Measurements from ENCODE around the gene KLRC4. TPM values are rescaled to one million over a fixed set of nuclear protein-coding genes. Genes with fewer than 3 reads are reported as not detected.
"Not testable (repeated sequence)": the region's sequence is repeated elsewhere in the genome, so short reads cannot be mapped to it uniquely, and the experiment has no call there.

The KLRC4 gene
- total and polyA plus RNA-seq, 2 of the 4 experiments (the other 2 are of a cell fraction), result not detected

DNA sequence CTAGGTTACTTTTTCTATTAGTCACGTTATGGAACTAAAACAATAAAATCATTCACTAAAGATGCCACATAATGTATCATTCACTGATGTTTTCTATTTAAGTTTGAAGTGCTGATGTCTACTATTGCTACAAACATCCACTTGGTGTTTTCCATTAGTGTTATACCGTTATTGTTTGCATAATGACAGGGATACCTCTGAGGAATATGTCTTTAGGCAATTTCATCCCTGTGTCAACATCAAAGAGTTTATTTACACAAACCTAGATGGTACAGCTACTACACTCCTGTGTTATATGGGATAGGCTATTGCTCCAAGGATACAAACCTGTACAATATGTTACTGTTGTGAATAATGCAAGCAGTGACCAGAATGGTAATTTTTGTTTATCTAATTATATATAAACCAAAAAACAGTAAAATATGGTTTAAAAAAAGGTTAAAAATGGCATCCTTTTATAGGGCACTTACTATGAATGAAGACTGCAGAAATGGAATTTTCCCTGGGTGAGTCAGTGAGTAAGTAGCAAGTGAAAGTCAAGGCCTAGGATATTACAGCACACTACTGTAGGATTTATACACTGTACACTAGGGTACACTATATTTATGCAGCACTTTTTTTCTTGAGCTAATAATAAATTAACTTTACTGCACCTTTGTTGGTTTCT lies 30.2 kb upstream of the KLRC4 start:
- H3K79me1 ChIP-seq (ENCODE audit: low read depth in 1 of 2, low read length in 2 of 2); CTCF ChIA-PET; dilution Hi-C loops (cut with HindIII; ENCODE audit: low sequenced_read_pairs, unreplicated experiment); H2AK9ac ChIP-seq (replicated peaks; ENCODE audit: low read depth, low read length, poor library complexity); H3K56ac ChIP-seq (ENCODE audit: extremely low read depth, insufficient read depth, low read length); H3K27ac ChIP-seq (ENCODE audit: insufficient read depth, low read length); H3K4me3 ChIP-seq (ENCODE audit: insufficient read depth, low read depth, low read length); H3K9ac ChIP-seq (ENCODE audit: low read depth, low read length); H3K9me3 ChIP-seq (ENCODE audit: control insufficient read depth, insufficient read depth, low read length); H3K18ac ChIP-seq (ENCODE audit: low read depth, low read length); H3K9me1 ChIP-seq (ENCODE audit: insufficient read depth, low read length); H2BK5ac ChIP-seq (ENCODE audit: low read depth, low read length, poor library complexity, severe bottlenecking); H3K4me2 ChIP-seq (ENCODE audit: low read depth, low read length); H2BK20ac ChIP-seq (ENCODE audit: low read depth, low read length); H3K14ac ChIP-seq (replicated peaks; ENCODE audit: low read depth, low read length); BruUV-seq (replicated peaks); POLR2A ChIA-PET (ENCODE audit: unreplicated experiment); H3K23ac ChIP-seq (ENCODE audit: low read depth, low read length); H4K91ac ChIP-seq (ENCODE audit: insufficient read depth, low read depth, low read length); H2AK5ac ChIP-seq (ENCODE audit: low read depth, low read length); H3K36me3 ChIP-seq (ENCODE audit: control insufficient read depth, insufficient read depth, low read length); H4K20me1 ChIP-seq (ENCODE audit: insufficient read depth, low read length); in situ Hi-C loops (cut with MboI; ENCODE audit: low sequenced_read_pairs); H4K5ac ChIP-seq (ENCODE audit: low read depth, low read length); DNase-seq; H3K27me3 ChIP-seq (ENCODE audit: control insufficient read depth, insufficient read depth, low read length); H2AFZ ChIP-seq (replicated peaks; ENCODE audit: low read length, poor library complexity); H2BK15ac ChIP-seq (ENCODE audit: low read depth, low read length); H3K4ac ChIP-seq (ENCODE audit: low read depth, low read length); H4K8ac ChIP-seq (ENCODE audit: low read depth in 2 of 2, low read length in 2 of 2); H2BK120ac ChIP-seq (ENCODE audit: low read depth, low read length); H3K4me1 ChIP-seq (ENCODE audit: control insufficient read depth, insufficient read depth, low read length); intact Hi-C loops (cut with micrococcal nuclease): not testable (repeated sequence)
- ATAC-seq (ENCODE audit: low read depth), result peak; percentile 57; the same call in 1 of the 2 replicates
- no CpG with 5 or more reads among the region's 2 CpGs for WGBS, 2 experiments (ENCODE audit: extremely low coverage in 2 of 2, insufficient read length in 1 of 2)

DNA sequence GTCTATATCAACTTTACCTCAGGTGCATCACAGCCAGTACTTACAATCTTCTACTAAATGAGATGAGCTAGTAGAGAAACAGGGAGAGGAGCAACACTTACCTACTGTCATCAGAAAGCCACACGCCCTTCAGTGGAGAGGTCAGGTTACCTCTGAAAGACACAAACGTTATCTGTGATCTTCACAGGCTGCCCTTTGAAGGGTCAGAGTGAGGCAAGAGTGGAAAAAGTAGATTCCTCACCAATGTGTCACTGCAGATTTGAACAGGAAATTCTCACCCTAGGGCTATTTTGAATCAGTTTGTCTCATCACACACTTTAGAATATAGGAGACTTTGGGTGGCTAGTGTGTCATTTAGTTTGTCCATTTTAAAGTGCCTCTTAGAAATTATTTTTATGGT lies 28.0 kb upstream of the KLRC4 start:
- in situ Hi-C loops (cut with MboI; ENCODE audit: low sequenced_read_pairs); H4K5ac ChIP-seq (ENCODE audit: low read depth, low read length); H2AFZ ChIP-seq (replicated peaks; ENCODE audit: low read length, poor library complexity); H4K20me1 ChIP-seq (ENCODE audit: insufficient read depth, low read length); H3K27ac ChIP-seq (ENCODE audit: insufficient read depth, low read length); H4K8ac ChIP-seq (ENCODE audit: low read depth in 2 of 2, low read length in 2 of 2); H2BK120ac ChIP-seq (ENCODE audit: low read depth, low read length); H3K9ac ChIP-seq (ENCODE audit: low read depth, low read length); H2AK5ac ChIP-seq (ENCODE audit: low read depth, low read length); H3K18ac ChIP-seq (ENCODE audit: low read depth, low read length); dilution Hi-C loops (cut with HindIII; ENCODE audit: low sequenced_read_pairs, unreplicated experiment); BruUV-seq (replicated peaks); H3K14ac ChIP-seq (replicated peaks; ENCODE audit: low read depth, low read length); DNase-seq; H2BK5ac ChIP-seq (ENCODE audit: low read depth, low read length, poor library complexity, severe bottlenecking); H3K36me3 ChIP-seq (ENCODE audit: control insufficient read depth, insufficient read depth, low read length); H2AK9ac ChIP-seq (replicated peaks; ENCODE audit: low read depth, low read length, poor library complexity); H3K4me3 ChIP-seq (ENCODE audit: insufficient read depth, low read depth, low read length); ATAC-seq (ENCODE audit: low read depth); POLR2A ChIA-PET (ENCODE audit: unreplicated experiment); H3K27me3 ChIP-seq (ENCODE audit: control insufficient read depth, insufficient read depth, low read length); H3K56ac ChIP-seq (ENCODE audit: extremely low read depth, insufficient read depth, low read length); H3K4me1 ChIP-seq (ENCODE audit: control insufficient read depth, insufficient read depth, low read length); H3K4me2 ChIP-seq (ENCODE audit: low read depth, low read length); H2BK15ac ChIP-seq (ENCODE audit: low read depth, low read length); intact Hi-C loops (cut with micrococcal nuclease); H3K79me1 ChIP-seq (ENCODE audit: low read depth in 1 of 2, low read length in 2 of 2); H3K9me3 ChIP-seq (ENCODE audit: control insufficient read depth, insufficient read depth, low read length); H3K9me1 ChIP-seq (ENCODE audit: insufficient read depth, low read length); H3K4ac ChIP-seq (ENCODE audit: low read depth, low read length); H2BK20ac ChIP-seq (ENCODE audit: low read depth, low read length); H3K23ac ChIP-seq (ENCODE audit: low read depth, low read length); CTCF ChIA-PET; H4K91ac ChIP-seq (ENCODE audit: insufficient read depth, low read depth, low read length): not testable (repeated sequence)
- no CpG with 5 or more reads among the region's 2 CpGs for WGBS, 2 experiments (ENCODE audit: extremely low coverage in 2 of 2, insufficient read length in 1 of 2)

Measured in IMR-90 (cell line).